Sigmoid colon (tissue), 7 donors: ENCODE data around the gene PRPF39. TPM values are rescaled to one million over a fixed set of nuclear protein-coding genes. Genes with fewer than 3 reads are reported as not detected.

Source experiments
- DNase-seq: peaks from one replicate; pipeline ENCODE4 v3.0.0-alpha.2; 2019
- H3K27ac ChIP-seq, 4 donors: fragments of 200-600 bp; sonication (generic); one replicate each; pipeline ENCODE4 v1.5.1; 2016 to 2019; ENCODE audit warnings: mild to moderate bottlenecking in 1 of 4
- H3K27me3 ChIP-seq, 3 donors: fragments of 200-600 bp; sonication (generic); one replicate each; pipeline ENCODE4 v1.5.1; 2019; ENCODE audit warnings: mild to moderate bottlenecking in 1 of 3
- H3K36me3 ChIP-seq, 4 donors: fragments of 200-600 bp; sonication (generic); one replicate each; pipeline ENCODE4 v1.5.1; 2016 to 2019
- H3K4me1 ChIP-seq, 4 donors: fragments of 200-600 bp; sonication (generic); one replicate each; pipeline ENCODE4 v1.5.1; 2017 to 2019
- H3K4me3 ChIP-seq, 4 donors: fragments of 200-600 bp; sonication (generic); one replicate each; pipeline ENCODE4 v1.5.1; 2017 to 2019; ENCODE audit warnings: mild to moderate bottlenecking in 2 of 4, moderate library complexity in 1 of 4
- H3K9me3 ChIP-seq, 4 donors: fragments of 200-600 bp in 3 of 4; sonication (generic) in 3 of 4; one replicate each; pipeline versions ENCODE4 v1.5.1 to v1.6.1; 2013 to 2019
- EP300 ChIP-seq, 4 donors: sonication (generic); formaldehyde crosslinking; IDR thresholded peaks; one replicate each; pipeline ENCODE4 v1.6.1; 2017; ENCODE audit warnings: antibody characterized with exemption in 4 of 4
- POLR2A ChIP-seq, 2 donors: fragments of 450-650 bp; IDR thresholded peaks; one replicate each; pipeline ENCODE4 v1.6.1; 2016; ENCODE audit warnings: antibody characterized with exemption in 2 of 2, mild to moderate bottlenecking in 2 of 2, moderate library complexity in 2 of 2
- POLR2AphosphoS5 ChIP-seq, 4 donors: sonication (generic); formaldehyde crosslinking; IDR thresholded peaks; one replicate each; pipeline ENCODE4 v1.6.1; 2017; ENCODE audit warnings: antibody characterized with exemption in 4 of 4
- WGBS, 2 donors: extraction: QIAGEN DNeasy Blood & Tissue Kit; methylation state at CpG; one replicate each; pipeline ENCODE4 v1.1.7; 2013; 5-methylcytosine and 5-hydroxymethylcytosine counted together
- intact Hi-C: fragments of 100-400 bp; cut with DNase I; formaldehyde crosslinking; loops from one replicate; pipeline ENCODE4 v1.15.1; 2023
- polyA plus RNA-seq, 3 donors: library from polyadenylated mRNA; stranded (reverse); fragments of 200-250 nt; gene quantifications; one replicate each; pipeline ENCODE4 v1.2.3, GENCODE V29; 2013
- total RNA-seq, 4 donors: library from RNA; depleted of rRNA; stranded (reverse); fragments of >200 nt; gene quantifications; one replicate each; pipeline ENCODE4 v1.1.0, GENCODE V29; 2016
- TF ChIP-seq, protein P1 (sequence below), 4 experiments: fragments of 450-650 bp in 3 of 4; fragments of 200-600 bp in 1 of 4; IDR thresholded peaks; one replicate each; pipeline ENCODE4 v1.5.1; 2016 to 2019; ENCODE audit warnings: antibody characterized with exemption in 4 of 4, mild to moderate bottlenecking in 3 of 4, moderate library complexity in 2 of 4
- donor health status: healthy with polysubstance abuse.
- donor health status: Bipolar disorder and iron deficiency.
- donor health status: healthy.

The PRPF39 gene
- total and polyA plus RNA-seq, 7 donors: 5.5 to 41.0 (median 23.2) TPM

DNA sequence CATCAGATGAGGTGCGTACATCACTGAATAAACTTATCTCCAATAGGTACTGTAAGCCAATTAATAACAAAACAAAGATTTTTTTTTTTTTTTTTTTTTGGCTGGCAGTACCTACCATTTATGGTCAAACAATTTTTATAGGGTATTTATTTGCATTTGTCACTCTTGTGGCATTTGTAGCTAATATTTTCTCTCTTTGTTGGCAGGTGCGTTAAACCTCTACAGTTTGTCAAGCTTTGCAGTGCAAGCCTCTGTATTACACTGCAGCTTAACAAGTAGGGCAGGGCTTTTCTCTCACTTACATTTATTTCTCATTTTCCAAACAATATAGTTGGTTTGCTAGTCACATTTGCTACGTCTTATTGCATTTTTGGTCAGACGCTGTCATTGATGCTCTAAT, 12.3 kb downstream of the PRPF39 start:
- peaks cover 0 to 8% (median 0%) of the 10 kb centered on the region in 4 donors for H3K4me1 ChIP-seq
- DNase-seq: no peak
- H3K36me3 ChIP-seq: peaks cover 9 to 65% (median 16%) of the 10 kb centered on the region in 4 donors
- intact Hi-C loops: no loop called here
- H3K4me3 ChIP-seq: no peak overlapping the region
- no peaks in the 10 kb centered on the region for H3K9me3 ChIP-seq
- WGBS, 2 donors: 96 to 98% methylated on average over 4 of the region's 4 CpGs
- TF ChIP-seq, protein P1, sequence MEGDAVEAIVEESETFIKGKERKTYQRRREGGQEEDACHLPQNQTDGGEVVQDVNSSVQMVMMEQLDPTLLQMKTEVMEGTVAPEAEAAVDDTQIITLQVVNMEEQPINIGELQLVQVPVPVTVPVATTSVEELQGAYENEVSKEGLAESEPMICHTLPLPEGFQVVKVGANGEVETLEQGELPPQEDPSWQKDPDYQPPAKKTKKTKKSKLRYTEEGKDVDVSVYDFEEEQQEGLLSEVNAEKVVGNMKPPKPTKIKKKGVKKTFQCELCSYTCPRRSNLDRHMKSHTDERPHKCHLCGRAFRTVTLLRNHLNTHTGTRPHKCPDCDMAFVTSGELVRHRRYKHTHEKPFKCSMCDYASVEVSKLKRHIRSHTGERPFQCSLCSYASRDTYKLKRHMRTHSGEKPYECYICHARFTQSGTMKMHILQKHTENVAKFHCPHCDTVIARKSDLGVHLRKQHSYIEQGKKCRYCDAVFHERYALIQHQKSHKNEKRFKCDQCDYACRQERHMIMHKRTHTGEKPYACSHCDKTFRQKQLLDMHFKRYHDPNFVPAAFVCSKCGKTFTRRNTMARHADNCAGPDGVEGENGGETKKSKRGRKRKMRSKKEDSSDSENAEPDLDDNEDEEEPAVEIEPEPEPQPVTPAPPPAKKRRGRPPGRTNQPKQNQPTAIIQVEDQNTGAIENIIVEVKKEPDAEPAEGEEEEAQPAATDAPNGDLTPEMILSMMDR (IDR thresholded peaks at IDR 0.05): no peak
- no peak for TF ChIP-seq POLR2AphosphoS5 (IDR thresholded peaks at IDR 0.05)
- TF ChIP-seq EP300 (IDR thresholded peaks at IDR 0.05): no peak
- TF ChIP-seq POLR2A (IDR thresholded peaks at IDR 0.05): no peak
- H3K27ac ChIP-seq: no peak overlapping the region
- H3K27me3 ChIP-seq: no peaks in the 10 kb centered on the region

DNA sequence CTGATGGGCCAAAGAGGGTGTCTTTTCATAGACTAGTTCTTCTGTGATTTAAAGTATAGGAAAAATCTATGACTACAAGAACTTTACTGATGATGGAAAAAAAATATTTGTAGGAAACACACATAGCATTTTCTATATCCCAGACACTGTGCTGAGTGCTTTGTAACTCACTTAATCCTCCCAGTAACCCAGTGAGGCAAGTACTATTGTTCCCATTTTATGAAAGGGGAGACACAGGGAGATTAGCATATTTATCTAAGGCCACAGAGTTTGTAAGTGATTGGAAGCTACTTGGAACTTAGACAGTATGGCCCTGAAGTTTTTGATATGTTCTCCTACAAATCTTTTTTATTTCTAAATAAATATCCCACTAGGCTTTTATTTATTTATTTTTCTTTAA, 19.9 kb downstream of the PRPF39 start:
- intact Hi-C loops: no loop called here
- H3K36me3 ChIP-seq: peaks cover 14 to 100% (median 20%) of the 10 kb centered on the region in 4 donors

DNA sequence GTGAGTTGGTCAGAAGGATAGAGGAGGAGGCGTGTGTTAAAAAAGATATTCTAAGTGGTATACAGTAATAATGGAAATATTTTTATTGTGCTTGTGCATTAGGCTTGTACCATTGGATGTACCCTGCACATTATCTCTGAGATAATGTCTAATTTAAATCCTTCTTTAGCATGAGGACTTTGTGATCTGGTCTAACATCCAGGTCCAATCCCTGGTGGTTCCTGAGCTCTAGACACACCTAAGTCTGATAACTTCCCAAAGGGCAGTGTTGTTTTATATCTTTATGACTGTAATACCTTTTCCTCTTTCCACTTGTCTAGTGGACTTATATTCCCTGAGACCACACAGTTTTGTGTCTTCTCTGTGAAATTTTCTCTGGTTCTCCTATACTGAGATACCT, 20.6 kb downstream of the PRPF39 start:
- H3K36me3 ChIP-seq: peaks cover 13 to 100% (median 22%) of the 10 kb centered on the region in 4 donors
- intact Hi-C loops: no loop called here
- DNase-seq: no peak

More for the DNA sequence above, 19.9 kb downstream of the PRPF39 start:
- no peak for DNase-seq
- TF ChIP-seq POLR2A (IDR thresholded peaks at IDR 0.05) (no peak), POLR2AphosphoS5 (IDR thresholded peaks at IDR 0.05) (no peak), EP300 (IDR thresholded peaks at IDR 0.05) (no peak)
- TF ChIP-seq, protein P1 (IDR thresholded peaks at IDR 0.05): no peak
- Histone ChIP-seq H3K27me3 (no peaks in the 10 kb centered on the region), H3K9me3 (no peaks in the 10 kb centered on the region), H3K4me1 (no peaks in the 10 kb centered on the region), H3K27ac (no peak overlapping the region), H3K4me3 (no peak overlapping the region)

DNA sequence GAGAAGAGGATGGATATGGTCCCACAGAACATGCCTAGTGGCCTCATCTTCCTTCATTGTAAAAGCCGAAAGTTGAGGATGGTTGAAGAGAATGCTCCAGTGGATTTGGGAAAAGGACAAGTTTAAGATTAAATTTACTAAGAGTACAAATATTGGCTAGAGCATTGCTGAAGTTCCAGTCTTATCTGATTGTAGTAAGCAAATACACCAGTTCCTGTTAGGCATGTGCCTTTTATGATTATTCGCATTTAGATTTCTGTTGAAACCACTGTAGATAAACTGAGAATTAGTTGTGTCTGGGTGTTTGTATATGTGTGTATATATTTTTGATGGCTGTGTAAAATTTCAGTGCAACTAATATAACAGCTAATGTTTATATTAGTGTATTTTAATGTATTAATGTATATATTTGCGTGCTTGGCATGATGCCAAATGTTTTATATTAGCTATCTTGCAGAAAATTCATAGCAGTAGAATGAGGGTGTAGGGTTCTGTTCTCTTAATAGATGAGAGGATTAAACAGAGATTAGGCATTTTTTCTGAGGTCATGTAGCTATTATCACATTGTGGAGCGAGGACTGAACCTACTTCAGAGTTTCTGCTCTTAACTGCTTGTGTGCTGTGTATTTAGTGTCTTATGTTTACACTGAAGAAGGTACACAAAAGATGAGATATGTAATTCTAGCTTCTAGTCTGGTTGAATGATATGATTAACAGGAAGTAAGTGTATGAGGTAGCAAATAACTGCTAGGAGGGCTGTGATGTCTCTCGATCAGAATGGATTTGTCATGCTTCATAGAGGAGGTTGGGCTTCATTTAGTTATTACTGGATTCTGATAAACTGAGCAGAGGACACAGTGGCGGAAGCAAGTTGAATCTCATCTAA, 29.2 kb downstream of the PRPF39 start:
- TF ChIP-seq POLR2A (IDR thresholded peaks at IDR 0.05) (no peak), EP300 (IDR thresholded peaks at IDR 0.05) (no peak), POLR2AphosphoS5 (IDR thresholded peaks at IDR 0.05) (peak in 1 of 4 donors; percentile 6)
- TF ChIP-seq, protein P1 (IDR thresholded peaks at IDR 0.05): no peak
- Histone ChIP-seq H3K36me3 (peaks cover 23 to 99% (median 39%) of the 10 kb centered on the region in 4 donors), H3K9me3 (no peaks in the 10 kb centered on the region), H3K27ac (no peak overlapping the region), H3K4me3 (no peak overlapping the region), H3K4me1 (no peaks in the 10 kb centered on the region), H3K27me3 (no peaks in the 10 kb centered on the region)
- intact Hi-C loops: no loop called here
- DNase-seq: no peak
- 71 to 86% methylated on average over 6 of the region's 6 CpGs for WGBS, 2 donors

More for the DNA sequence above, 20.6 kb downstream of the PRPF39 start:
- TF ChIP-seq, protein P1 (IDR thresholded peaks at IDR 0.05): no peak
- TF ChIP-seq POLR2AphosphoS5 (IDR thresholded peaks at IDR 0.05) (no peak), POLR2A (IDR thresholded peaks at IDR 0.05) (no peak), EP300 (IDR thresholded peaks at IDR 0.05) (no peak)
- no peaks in the 10 kb centered on the region for H3K9me3 ChIP-seq
- H3K27ac ChIP-seq: no peak overlapping the region
- no peaks in the 10 kb centered on the region for H3K27me3 ChIP-seq
- WGBS, 2 donors: 46 to 80% methylated on average over 1 of the region's 1 CpG
- H3K4me1 ChIP-seq: no peaks in the 10 kb centered on the region
- no peak overlapping the region for H3K4me3 ChIP-seq
